Right hindlimb (tissue), 1 donor: ENCODE measurements around the gene C19orf85.

Experiments
- DNase-seq: peaks from one replicate; pipeline ENCODE4 v3.0.0-alpha.2; 2018

The C19orf85 gene

DNA sequence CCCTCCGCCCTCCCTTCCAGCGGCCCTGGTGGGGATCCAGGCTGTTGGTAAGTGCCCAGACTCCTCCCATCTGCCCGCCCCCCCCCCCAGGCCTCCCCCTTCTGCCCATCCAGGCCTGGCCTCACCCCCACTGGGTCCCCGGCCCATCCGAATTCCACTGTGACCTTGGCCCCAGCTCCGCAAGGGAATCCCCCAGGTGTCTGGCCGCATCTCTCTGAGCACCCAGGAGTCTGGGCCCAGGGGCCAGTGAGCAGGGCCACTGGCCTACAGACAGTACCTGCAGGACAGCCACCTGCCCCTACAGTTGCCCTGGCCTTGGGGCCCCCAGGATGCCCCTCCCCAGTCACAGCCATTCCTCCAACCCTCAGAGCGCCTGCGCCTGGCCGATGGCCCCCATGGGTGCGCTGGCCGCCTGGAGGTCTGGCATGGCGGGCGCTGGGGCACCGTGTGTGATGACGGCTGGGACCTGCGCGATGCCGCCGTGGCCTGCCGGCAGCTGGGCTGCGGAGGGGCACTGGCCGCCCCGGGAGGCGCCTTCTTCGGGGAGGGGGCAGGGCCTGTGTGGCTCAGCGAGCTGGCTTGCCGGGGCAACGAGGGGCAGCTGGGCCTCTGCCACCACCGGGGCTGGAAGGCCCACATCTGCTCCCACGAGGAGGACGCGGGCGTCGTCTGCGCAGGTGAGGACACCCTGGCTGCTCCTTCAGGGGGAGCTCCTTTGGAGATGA lies 24.6 kb upstream of the C19orf85 start:
- DNase-seq: peak; percentile 83

- DNase-seq: peak; percentile 87
Measured at GRCh38 chr19:55487924-55488687, 23.6 kb upstream of the C19orf85 start, which contains the start of gene SSC5D. SSC5D (plus strand) TSS chr19:55488436; CDS start chr19:55488590, 154 bp downstream.

- peak; percentile 95 for DNase-seq
Measured at GRCh38 chr19:55486971-55487923, 22.7 kb upstream of the C19orf85 start.

GRCh38 chr19:55486043-55486970 lies 21.8 kb upstream of the C19orf85 start:
- DNase-seq: no peak

DNA sequence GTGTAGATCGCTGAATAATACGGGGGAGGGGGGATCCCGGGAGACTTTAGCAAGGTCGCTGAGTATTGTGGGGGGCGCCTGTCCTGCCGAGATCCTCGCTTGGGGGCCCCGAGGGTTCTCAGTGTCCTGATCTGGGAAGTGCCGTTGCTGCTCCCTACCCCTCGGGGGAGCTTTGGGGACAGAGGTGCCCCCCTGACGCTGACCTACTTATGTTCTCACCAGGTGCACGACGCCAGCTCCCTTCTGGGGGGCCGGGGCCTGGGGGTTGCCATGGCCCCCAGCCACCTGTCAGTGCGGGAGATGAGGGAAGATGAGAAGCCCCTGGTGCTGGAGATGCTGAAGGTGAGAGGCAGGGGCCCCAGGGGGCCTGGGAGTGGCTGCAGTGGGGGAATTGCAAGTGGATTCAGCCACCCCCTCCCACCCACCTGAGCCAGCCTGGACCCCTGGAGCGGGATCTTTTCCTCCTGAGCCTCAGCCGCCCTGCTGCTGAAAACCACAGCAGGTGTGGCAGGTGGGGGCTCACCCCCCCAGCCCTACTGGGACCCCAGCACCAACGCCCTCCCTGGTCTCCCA lies 21.0 kb upstream of the C19orf85 start:
- no peak for DNase-seq

DNA sequence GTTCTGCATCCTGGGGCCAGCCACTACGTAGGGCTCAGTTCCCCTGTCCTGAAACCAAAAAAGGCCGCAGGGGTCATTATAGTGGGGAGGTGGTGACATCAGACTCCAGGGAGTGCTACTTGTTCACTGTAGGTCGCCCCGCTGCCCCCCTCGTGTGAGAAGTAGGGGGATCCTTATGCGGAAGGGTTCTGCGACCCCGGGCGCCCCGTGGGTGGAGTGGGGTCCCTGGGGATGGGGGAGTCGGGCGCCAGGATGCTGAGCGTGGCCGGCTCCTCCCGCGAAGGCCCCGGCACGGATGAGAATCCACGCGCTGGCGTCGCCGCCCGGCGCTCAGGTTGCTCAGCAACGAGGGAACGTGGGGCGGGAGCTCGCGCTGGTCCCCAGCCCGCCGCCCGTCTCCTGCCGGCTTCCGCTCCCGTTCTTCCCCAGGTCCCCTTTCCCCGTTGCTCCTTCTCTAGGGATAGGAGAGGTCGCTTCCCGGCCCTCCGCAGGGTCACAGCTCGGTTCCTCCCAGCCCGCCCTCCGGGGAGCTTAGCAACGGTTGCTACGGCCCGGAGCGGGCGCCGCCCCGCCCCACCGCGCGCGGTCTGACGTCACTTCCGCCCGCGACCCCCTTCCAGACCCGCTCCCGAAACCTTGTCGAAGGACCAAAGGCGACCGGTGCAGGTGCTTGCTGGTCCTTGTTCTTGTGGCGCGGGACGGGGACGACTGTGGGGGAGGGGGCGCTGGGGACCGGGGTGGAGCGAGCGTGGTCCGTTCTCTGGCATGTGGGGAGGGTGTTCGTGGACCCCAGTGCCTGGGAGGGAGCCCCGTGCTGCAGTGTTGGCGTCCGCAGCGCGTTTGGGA lies 20.3 kb upstream of the C19orf85 start, which contains the start of gene NAT14:
Gene NAT14 (plus strand): TSS at position 596 of the 846 bp plus-strand sequence. CDS start 521 bp downstream, outside the sequence.
- DNase-seq: peak; percentile 86

DNA sequence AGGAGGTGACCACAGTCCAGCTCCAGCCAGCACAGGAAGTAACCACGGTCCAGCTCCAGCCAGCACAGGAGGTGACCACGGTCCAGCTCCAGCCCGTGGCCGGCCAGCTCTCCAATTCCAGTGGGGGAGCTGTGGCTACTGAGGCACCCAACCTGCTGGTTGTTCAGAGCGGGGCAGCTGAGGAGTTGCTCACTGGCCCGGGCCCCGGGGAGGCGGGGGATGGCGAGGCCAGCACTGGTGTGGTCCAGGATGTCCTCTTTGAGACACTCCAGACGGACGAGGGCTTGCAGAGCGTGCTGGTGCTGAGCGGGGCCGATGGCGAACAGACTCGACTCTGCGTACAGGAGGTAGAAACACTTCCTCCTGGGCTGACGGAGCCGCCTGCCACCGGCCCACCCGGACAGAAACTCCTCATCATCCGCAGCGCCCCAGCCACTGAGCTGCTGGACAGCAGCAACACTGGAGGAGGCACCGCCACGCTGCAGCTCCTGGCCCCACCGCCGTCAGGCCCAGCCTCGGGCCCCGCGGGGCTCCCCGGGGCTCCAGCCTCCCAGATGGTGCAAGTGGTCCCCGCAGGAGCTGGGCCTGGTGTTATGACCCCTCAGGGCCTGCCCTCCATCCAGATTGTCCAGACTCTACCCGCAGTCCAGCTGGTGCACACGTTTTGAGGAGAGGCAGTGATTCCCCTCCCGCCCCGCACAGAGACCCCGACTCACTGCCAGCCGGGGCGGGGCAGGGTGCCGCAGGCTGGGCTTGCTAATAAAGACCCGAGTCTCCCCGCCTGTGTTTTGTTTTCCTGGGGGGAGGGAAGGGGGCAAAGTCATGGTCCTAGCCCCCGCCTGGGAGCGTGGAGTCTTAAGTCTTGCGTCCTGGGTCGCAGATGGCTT lies 19.4 kb upstream of the C19orf85 start:
- DNase-seq: no peak

DNA sequence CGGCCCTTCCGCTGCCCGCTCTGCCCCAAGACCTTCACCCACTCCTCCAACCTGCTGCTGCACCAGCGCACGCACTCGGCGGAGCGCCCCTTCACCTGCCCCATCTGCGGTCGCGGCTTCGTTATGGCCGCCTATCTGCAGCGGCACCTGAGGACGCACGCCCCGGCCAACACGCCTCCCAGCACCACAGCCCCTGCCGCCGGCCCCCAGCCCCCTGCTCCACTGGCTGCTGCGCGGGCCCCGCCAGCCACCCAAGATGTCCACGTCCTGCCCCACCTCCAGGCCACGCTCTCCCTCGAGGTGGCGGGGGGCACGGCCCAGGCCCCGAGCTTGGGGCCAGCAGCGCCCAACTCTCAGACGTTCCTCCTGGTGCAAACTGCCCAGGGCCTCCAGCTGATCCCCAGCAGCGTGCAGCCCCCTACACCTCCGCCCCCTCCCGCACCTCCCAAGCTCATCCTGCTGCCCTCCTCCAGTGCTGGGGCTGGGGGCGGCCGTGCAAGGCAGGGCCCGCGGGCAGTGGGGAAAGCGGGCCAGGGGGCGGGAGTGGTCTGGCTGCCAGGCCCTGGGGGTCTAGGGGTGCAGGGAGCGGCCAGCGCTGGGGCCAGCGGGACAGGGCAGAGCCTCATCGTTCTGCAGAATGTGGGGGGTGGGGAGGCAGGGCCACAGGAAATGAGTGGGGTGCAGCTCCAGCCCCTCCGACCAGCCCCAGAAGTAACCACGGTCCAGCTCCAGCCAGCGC lies 18.6 kb upstream of the C19orf85 start:
- DNase-seq: no peak

DNA sequence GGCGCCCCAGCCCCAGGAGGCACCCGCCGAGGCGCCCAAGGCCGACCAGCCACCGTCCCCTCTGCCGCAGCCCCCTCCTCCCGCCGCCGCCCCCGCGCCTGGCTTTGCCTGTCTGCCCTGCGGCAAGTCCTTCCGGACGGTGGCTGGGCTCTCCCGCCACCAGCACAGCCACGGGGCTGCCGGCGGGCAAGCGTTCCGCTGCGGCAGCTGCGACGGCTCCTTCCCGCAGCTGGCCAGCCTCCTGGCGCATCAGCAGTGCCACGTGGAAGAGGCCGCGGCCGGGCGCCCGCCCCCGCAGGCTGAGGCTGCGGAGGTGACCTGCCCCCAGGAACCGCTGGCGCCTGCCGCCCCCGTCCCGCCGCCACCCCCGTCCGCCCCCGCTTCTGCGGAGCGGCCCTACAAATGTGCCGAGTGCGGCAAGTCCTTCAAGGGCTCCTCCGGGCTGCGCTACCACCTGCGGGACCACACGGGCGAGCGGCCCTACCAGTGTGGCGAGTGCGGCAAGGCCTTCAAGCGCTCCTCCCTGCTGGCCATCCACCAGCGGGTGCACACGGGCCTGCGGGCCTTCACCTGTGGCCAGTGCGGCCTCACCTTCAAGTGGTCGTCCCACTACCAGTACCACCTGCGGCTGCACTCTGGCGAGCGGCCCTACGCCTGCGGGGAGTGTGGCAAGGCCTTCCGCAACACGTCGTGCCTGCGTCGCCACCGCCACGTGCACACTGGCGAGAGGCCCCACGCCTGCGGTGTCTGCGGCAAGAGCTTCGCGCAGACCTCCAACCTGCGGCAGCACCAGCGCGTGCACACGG lies 17.8 kb upstream of the C19orf85 start:
- DNase-seq: no peak

DNA sequence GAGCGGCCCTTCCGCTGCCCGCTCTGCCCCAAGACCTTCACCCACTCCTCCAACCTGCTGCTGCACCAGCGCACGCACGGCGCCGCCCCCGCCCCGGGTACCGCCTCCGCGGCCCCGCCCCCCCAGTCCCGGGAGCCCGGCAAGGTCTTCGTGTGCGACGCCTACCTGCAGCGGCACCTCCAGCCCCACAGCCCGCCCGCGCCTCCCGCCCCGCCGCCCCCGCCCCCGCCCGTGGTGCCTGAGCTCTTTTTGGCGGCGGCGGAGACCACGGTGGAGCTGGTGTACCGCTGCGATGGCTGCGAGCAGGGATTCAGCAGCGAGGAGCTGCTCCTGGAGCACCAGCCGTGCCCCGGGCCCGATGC lies 17.2 kb upstream of the C19orf85 start:
- DNase-seq: no peak

DNA sequence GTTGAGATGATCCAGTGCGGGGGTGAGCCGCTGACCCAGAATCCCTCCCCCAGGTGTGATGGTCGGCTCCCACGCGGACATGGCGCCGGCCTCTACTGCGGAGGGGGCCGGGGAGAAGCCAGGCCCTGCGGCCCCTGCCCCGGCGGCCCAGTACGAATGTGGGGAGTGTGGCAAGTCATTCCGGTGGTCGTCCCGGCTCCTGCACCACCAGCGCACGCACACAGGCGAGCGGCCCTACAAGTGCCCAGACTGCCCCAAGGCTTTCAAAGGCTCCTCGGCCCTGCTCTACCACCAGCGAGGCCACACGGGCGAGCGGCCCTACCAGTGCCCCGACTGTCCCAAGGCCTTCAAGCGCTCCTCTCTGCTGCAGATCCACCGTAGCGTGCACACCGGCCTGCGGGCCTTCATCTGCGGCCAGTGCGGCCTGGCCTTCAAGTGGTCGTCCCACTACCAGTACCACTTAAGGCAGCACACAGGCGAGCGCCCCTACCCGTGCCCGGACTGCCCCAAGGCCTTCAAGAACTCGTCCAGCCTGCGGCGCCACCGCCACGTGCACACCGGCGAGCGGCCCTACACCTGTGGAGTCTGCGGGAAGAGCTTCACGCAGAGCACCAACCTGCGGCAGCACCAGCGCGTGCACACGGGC lies 16.7 kb upstream of the C19orf85 start:
- DNase-seq: no peak

DNA sequence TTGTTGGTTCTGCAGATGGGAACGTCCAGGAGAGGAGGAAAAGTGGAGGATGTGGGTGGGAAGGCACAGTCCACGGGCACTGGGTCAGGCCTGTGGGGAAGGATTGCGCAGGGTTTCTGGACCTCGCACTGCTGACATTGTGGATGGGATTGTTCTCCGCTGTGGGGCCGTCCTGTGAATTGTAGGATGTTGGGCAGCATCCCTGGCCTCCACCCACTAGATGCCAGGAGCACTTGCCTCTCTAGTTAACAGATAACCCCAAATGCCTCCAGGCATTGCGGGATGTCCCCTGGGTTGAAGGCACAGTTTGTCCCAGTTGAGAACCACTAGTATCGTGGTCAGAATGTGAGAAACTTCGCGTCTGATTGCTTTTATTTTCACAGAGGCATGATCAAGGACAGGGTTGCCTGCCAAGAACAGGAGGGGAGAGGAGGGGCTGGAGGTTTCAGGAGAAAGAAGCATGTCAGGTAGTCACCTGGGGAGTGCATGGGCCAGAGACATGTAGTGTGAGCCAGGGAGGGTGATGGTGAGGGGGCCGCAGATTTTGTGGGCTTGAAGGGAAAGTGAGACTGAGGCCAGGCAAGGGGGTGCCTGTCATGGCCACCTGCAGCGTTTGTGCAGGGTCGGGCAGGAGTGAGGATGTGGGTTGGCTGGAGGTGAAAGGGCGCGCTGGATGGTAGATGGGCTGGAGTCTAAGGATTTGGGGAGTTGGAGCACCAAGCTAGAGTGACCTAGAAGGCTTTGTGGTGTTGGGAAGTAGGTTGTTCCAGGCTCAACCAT lies 15.1 kb upstream of the C19orf85 start:
- DNase-seq: no peak

DNA sequence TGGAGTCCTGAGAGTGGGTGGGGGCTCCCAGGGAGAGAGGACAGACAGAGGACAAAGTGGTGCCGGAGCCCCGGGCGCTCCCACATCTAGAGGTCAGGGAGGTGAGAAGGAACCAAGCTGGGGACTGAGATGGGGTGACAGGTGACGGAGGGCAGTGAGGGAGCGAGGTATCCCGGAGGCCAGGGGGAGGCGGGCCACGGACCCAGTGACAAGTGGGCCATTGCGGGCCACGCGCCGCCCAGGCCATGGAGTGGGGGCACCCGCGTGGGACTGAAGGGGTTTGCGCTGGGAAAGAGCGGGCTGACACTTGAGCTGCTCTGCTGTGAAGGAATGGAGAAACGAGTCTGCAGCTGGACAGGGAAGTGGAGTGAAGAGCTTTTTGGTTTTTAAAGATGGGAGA lies 14.5 kb upstream of the C19orf85 start:
- DNase-seq: no peak

- DNase-seq: no peak
Measured at GRCh38 chr19:55478364-55478763, 13.8 kb upstream of the C19orf85 start.

DNA sequence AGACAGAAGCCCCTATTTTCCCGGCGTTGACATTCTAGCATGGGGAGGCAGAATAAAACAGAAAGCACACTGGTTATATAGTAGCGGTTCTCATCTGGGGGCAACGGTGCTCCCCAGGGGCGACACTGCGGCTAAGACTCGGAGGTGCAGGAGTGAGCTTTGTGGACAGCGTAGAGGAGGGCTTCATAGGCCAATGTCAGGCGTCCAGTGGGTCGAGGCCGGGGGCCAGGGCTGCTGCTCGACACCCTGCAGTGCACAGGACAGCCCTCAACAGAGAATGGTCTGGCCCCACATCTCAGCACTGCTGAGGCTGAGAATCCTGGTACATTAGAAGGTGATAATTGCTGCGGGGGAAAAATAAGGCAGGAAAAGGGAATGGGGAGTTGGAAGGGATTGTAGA lies 13.4 kb upstream of the C19orf85 start:
- DNase-seq: no peak

- DNase-seq: peak; percentile 99
Measured at GRCh38 chr19:55476100-55476775, 11.7 kb upstream of the C19orf85 start, which contains the start of gene ZNF628. ZNF628 (plus strand) TSS chr19:55476617; CDS start chr19:55479911, 3,294 bp downstream.
